Ishikawa (cell line): ENCODE results near the gene RPL23.

Experiments
- CEBPB ChIP-seq: IDR thresholded peaks from 2 replicates; pipeline ENCODE4 v1.6.1; 2012
- CREB1 ChIP-seq: IDR thresholded peaks from 2 replicates; pipeline ENCODE4 v1.6.1; 2012; ENCODE audit warnings: low read depth
- EGR1 ChIP-seq: IDR thresholded peaks from 2 replicates; pipeline ENCODE4 v1.6.1; 2012
- EP300 ChIP-seq: IDR thresholded peaks from 2 replicates; pipeline ENCODE4 v1.6.1; 2012; ENCODE audit warnings: borderline replicate concordance
- FOXM1 ChIP-seq: IDR thresholded peaks from 2 replicates; pipeline ENCODE4 v1.6.1; 2012; ENCODE audit warnings: low read depth, borderline replicate concordance
- MAX ChIP-seq: IDR thresholded peaks from 2 replicates; pipeline ENCODE4 v1.6.1; 2012
- NFIC ChIP-seq: IDR thresholded peaks from 2 replicates; pipeline ENCODE4 v1.6.1; 2012
- RAD21 ChIP-seq: IDR thresholded peaks from 2 replicates; pipeline ENCODE4 v1.6.1; 2012; ENCODE audit warnings: low read depth
- REST ChIP-seq: IDR thresholded peaks from 2 replicates; pipeline ENCODE4 v1.6.1; 2012; ENCODE audit warnings: low read depth, mild to moderate bottlenecking
- TAF1 ChIP-seq: IDR thresholded peaks from 2 replicates; pipeline ENCODE4 v1.6.1; 2012; ENCODE audit warnings: low read depth, mild to moderate bottlenecking
- TCF12 ChIP-seq: IDR thresholded peaks from 2 replicates; pipeline ENCODE4 v1.6.1; 2012; ENCODE audit warnings: low read depth
- TEAD4 ChIP-seq: IDR thresholded peaks from 2 replicates; pipeline ENCODE4 v1.6.1; 2012
- USF1 ChIP-seq: IDR thresholded peaks from 2 replicates; pipeline ENCODE4 v1.6.1; 2012
- YY1 ChIP-seq: IDR thresholded peaks from 2 replicates; pipeline ENCODE4 v1.6.1; 2012; ENCODE audit warnings: low read depth
- ZBTB7A ChIP-seq: IDR thresholded peaks from 2 replicates; pipeline ENCODE4 v1.6.1; 2012; ENCODE audit warnings: low read depth

Gene RPL23

GRCh38 chr17:38848557-38848891 is 5.0 kb downstream of the RPL23 start:
- TF ChIP-seq RAD21, result no peak
- no peak for TF ChIP-seq ZBTB7A

- peak; percentile 87 for TF ChIP-seq NFIC
- no peak for TF ChIP-seq TAF1
- peak; percentile 30; the same call in 1 of the 2 replicates for TF ChIP-seq MAX
- TF ChIP-seq TEAD4, result 0 out of 2 replicates have a peak, but pooled peaks have one; percentile 18
Measured at GRCh38 chr17:38844261-38844757, 9.2 kb downstream of the RPL23 start.

GRCh38 chr17:38825762-38826247 is 27.7 kb downstream of the RPL23 start:
- TF ChIP-seq CEBPB (no peak), CREB1 (no peak), FOXM1 (no peak), MAX (no peak), TEAD4 (no peak), ZBTB7A (no peak), NFIC (no peak), TCF12 (no peak), TAF1 (no peak), USF1 (no peak), EP300 (no peak), EGR1 (no peak), RAD21 (no peak), YY1 (no peak), REST (no peak)

- TF ChIP-seq NFIC, result 0 out of 2 replicates have a peak, but pooled peaks have one; percentile 12
- peak; percentile 58; the same call in 1 of the 2 replicates for TF ChIP-seq USF1
- peak; percentile 72 for TF ChIP-seq TCF12
- TF ChIP-seq MAX, result peak; percentile 90
- no peak for TF ChIP-seq REST
- TF ChIP-seq YY1, result peak; percentile 66
- no peak for TF ChIP-seq ZBTB7A
- TF ChIP-seq TAF1, result peak; percentile 74
- peak; percentile 100 for TF ChIP-seq CREB1
- peak; percentile 10; the same call in 1 of the 2 replicates for TF ChIP-seq CEBPB
- TF ChIP-seq TEAD4, result peak; percentile 44; the same call in 1 of the 2 replicates
- no peak; the same call in 1 of the 2 replicates for TF ChIP-seq RAD21
Measured at GRCh38 chr17:38824899-38825761, 28.4 kb downstream of the RPL23 start, which contains the start of gene CWC25. Gene CWC25 (minus strand): TSS chr17:38825321. CDS start chr17:38825183, 138 bp downstream.

- TF ChIP-seq CREB1 (no peak), EGR1 (no peak), YY1 (no peak), MAX (no peak), FOXM1 (no peak), NFIC (no peak), TAF1 (no peak), TCF12 (no peak), TEAD4 (no peak), CEBPB (no peak), RAD21 (no peak), ZBTB7A (no peak)
Measured at GRCh38 chr17:38815576-38816193, 37.8 kb downstream of the RPL23 start.
